GM19238 (cell line): ENCODE results near the gene PDE2A.

Experiments
- DNase-seq: peaks from one replicate; pipeline ENCODE4 v3.0.0; 2011; ENCODE audit warnings: low spot score; ENCODE audit not compliant: insufficient read length

The PDE2A gene

GRCh38 chr11:72591785-72592502, 82.3 kb downstream of the PDE2A start:
- no peak for DNase-seq

DNA sequence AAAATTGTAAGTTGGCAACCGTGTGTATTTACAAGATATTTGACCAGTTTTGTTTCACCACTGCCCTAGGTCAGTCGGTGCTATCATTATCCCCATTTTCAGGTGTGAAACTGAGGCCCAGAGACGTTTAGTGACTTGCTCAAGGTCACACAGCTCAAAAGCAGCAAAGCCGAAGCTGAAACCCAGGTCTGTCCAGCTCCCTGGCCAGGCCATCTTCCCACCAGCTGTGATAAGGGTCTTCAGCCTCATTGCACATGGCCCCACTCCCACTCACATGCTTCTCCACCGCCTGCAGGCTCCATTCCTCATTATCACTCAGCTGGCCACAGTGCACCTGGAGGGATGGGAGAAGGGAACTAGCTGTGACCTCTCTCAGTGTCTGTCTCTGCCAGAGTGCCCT, 83.2 kb downstream of the PDE2A start:
- DNase-seq: no peak

GRCh38 chr11:72589802-72590761, 84.1 kb downstream of the PDE2A start:
- no peak for DNase-seq

DNA sequence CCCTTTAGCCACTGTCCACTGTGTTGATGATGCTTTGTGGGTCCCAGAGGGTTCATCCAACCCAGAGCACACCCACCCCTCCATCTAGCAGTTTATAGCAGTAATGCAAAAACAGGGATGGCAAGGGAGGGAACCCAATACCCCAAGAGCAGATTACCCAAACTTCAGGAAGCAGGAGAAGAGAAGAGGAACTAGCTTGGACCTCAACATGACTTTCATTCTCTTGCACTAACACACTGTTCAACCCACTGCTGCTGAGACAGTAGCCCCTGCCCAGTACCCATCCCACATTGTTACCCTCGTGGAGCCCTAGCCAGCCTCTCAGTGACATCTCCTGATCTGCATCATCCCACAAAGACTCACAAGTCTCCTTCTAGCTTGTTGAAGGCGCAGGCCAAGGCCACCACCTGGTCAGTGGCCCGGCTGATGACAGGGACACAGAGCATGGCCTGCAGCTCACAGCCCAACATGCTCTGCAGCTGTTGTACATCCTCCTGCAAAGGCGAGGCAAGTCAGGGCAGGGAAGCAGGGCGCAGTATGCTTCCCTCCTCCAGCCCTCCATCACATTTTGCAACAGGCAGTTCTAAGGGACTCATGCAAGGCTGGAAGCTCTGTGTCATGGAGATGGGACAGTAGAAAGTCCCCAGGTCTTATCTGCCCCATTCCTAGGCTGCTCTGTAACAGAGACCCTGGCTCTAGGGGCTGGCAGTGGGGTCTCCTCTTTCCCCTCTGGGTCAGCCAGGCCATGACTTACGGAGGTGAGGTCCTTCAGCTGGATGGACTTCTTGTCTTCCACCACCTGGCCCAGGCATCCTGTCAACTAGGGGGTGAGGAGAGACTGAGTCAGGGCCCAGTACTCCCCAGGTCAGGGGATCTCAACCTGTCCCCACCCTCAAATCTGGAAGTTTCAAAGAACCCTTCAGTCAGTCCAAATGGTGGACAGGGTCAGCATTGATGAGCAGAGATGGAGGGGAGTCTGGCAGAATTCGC, 85.5 kb downstream of the PDE2A start:
- DNase-seq: no peak

DNA sequence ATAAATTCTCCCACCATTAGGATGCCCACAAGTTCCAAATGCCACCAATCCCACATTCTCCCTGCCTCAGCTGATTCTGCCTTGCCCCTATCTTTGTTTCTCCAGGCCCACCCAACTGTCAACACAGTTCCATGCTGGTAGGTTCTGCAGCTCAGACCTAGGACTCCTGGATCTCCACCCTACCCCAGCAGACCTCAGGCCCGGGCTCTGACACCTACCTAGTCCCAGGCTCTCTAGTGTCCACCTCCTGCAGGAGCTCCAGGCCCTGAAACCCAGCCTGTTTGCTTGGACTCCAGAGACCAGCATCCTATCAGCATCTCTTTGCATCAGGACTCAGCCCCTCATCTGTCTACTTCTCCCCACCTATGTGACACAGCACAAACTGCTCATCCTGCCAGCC, 86.5 kb downstream of the PDE2A start:
- DNase-seq: no peak

- DNase-seq: no peak
These were observed 87.7 kb downstream of the PDE2A start for GRCh38 chr11:72586321-72587090.

- peak; percentile 89 for DNase-seq
These were observed 88.4 kb downstream of the PDE2A start for GRCh38 chr11:72585762-72586311.

DNA sequence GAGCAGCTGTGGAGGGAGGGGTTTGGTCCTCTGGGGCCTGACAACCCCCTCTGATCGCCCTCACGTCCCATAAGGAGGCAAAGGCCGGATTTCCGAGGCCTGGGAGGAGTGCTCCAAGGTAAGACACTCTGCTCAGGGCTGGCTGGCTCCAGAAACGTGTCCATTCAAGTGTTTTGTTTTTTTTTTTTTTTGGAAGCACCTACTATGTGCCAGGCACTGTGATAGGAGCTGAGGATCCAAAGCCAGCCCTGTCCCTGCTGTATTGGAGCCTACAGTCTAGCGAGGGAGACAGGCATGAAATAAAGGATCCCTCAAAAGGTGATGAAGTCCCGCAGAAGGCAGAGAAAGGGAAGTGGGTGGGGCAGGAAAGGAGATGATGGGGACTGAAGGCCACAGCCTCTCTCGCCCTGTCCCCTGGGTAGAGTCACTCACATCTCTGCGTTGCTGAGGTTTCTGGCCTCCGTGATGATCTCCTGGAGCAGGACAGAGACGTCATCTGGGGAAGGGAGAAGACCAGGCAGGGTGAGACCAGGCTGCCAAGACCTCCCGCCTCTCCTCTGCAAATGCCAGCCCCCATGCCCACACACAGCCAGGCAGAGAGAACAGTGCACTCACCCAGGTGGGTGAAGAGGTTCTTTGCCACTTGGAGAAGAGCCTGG, 89.2 kb downstream of the PDE2A start:
- no peak for DNase-seq

DNA sequence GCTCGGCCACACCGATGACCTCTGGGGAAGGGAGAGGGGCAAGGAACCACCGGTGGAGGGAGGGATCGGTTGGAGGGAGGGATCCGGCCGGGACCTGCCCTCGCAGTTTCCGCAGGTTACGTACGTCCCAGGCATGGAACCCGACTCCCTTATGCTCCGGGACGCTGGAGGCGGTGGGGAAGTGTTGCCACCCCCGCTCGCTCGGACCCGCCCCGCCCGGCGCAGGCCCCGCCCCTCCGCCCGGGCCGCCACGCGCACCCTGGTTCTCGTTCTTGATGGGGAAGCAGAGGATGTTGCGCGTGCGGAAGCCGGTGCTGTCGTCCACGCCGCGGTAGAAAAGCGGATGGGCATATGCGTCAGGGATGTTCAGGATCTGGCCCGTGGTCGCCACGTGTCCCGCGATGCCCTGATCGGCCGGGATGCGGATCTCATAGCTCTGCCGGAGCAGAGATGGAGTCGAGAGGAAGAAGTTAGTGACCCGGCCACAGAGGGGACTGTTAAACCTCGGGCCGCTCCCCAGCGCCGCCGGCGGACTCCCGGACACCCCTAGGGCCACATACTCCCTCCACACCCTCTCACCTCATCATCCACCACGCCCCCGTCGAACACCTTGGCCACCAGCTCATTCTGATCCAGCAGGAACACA, 89.8 kb downstream of the PDE2A start:
- DNase-seq: no peak

- no peak for DNase-seq
These were observed 90.5 kb downstream of the PDE2A start for GRCh38 chr11:72583616-72584292.

GRCh38 chr11:72583177-72583553, 91.1 kb downstream of the PDE2A start:
- no peak for DNase-seq

DNA sequence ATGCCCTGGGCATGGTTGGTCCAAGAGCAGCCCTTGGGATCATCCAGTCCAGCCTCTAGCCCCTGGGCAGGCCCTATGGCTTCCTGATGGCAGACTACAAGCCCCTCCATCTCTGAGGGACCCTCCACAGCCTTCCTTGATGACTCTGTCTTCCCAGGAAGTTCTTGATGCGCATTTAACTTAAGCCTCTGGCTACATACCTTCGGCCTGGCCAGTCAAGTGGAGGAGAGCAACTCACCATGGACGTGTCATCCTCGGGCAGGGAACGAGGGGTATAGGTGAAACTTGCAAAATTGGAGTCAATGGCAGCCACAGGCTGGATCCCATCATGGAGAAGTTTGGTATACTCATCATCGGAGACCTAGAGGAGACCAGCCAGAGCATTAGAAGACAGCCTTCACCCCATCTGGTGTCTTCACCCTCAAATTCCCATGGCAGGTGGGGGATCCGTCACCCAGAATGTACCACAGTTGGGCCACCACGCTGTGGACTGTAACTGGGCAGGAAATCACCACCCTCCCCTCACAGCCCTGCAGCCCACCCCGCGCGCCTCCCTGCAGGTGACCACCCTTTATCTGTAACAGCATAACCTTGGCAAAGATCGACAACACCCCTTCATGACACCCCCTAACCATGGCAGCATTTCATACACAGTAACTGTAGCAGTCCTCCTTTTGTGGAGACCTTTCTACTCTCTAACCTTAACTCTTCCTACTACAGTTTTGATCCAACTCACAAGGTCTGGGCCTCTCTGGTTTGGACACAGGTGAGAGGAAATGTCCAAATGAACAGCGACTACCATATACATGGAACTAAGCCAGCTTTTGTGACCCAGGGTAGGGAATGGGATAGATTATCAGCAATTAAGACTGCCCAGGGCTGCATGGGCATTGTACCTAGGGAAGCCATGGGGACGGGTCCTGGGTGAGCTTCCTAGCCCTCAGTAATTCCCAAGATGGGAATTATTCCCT, 91.7 kb downstream of the PDE2A start:
- no peak for DNase-seq

- DNase-seq: no peak
These were observed 93.2 kb downstream of the PDE2A start for GRCh38 chr11:72581067-72581466.

- no peak for DNase-seq
These were observed 93.6 kb downstream of the PDE2A start for GRCh38 chr11:72580642-72580950.

GRCh38 chr11:72579816-72580641, 94.2 kb downstream of the PDE2A start:
- no peak for DNase-seq

DNA sequence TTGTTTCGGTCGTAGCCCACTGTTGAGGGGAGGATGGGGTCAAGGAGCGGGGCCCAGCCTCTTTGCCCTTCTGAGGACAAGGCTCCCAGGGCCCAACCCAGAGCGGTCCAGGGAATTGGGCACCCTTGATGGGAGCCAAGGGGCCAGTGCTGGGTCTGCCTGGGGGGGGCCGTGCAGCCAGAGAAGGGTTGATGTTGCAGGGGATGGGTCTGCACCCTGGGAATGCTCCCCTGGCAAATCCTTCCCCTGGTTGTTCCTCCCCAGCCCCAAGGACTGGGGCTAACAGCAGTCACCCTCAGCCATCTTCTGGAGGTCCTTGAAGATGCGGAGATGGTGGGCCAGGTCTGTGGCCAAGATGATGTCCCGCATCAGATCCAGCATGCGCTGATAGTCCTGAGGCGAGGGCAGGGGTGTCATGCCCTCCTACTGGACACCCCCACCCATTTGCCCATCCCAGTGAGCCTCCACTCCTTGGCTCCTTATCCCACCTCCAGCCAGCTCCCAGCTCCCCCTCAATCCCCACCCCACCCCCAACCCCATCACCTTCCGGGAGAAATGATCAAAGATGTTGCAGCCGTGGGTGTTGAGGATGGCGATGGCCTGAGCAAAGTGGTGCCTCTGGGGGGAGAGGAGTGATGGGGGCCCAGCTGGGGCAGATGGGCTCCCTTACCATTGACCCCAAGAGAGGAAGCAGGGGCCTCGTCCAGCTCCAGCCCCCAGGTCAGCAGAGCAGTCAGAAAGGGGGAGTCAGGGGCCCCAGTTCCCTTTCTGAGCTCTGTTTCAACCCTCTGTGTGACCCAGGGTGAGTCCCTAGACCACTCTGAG, 95.0 kb downstream of the PDE2A start:
- DNase-seq: no peak
